Measurements from ENCODE around the gene MORN1. TPM values are rescaled to one million over a fixed set of nuclear protein-coding genes. Genes with fewer than 3 reads are reported as not detected.

MORN1 gene
- total and polyA plus RNA-seq, 2 experiments from 2014 or later: 4.8 to 11.1 TPM

GRCh38 chr1:2382621-2383361, 8.6 kb downstream of the MORN1 start:
- H3K4me3 ChIP-seq: no peak overlapping the region
- no peaks in the 10 kb centered on the region for H3K36me3 ChIP-seq (ENCODE audit: insufficient read depth)
- H3K27ac ChIP-seq (ENCODE audit: low read depth): no peak overlapping the region
- H2AFZ ChIP-seq: no peak overlapping the region
- no peaks in the 10 kb centered on the region for H3K27me3 ChIP-seq (ENCODE audit: insufficient read depth)
- H3K9me2 ChIP-seq (ENCODE audit: insufficient read depth): no peaks in the 10 kb centered on the region
- H3K4me2 ChIP-seq: no peak overlapping the region
- ATAC-seq: peak; percentile 76
- no peaks in the 10 kb centered on the region for H3K79me2 ChIP-seq (replicated peaks; ENCODE audit: insufficient read depth)
- no peaks in the 10 kb centered on the region for H3K9me3 Mint-ChIP-seq
- peaks cover 4% of the 10 kb centered on the region for H3K27me3 Mint-ChIP-seq (ENCODE audit: insufficient read depth, low read depth, poor library complexity)
- no peaks in the 10 kb centered on the region for H3K4me1 Mint-ChIP-seq
- TF ChIP-seq REST (IDR thresholded peaks at IDR 0.05; ENCODE audit: unreplicated experiment) (no peak), ETS1 (IDR thresholded peaks at IDR 0.05) (no peak), CREB1 (CRISPR knock-in tag; IDR thresholded peaks at IDR 0.05; ENCODE audit: low read depth) (no peak), EZH2 (IDR thresholded peaks at IDR 0.05; ENCODE audit: low read depth, unreplicated experiment) (no peak), ZNF462 (CRISPR knock-in tag; IDR thresholded peaks at IDR 0.05) (no peak), POLR2AphosphoS5 (IDR thresholded peaks at IDR 0.05; ENCODE audit: low read depth) (no peak), CTCF (conservative IDR thresholded peaks at IDR 0.05; ENCODE audit: low read depth in 2 of 2) (peak; percentile 54 to 72)
- no peak overlapping the region for H3K27ac Mint-ChIP-seq
- H3F3A ChIP-seq (replicated peaks; ENCODE audit: low read depth): no peaks in the 10 kb centered on the region
- no peaks in the 10 kb centered on the region; the same call in 1 of the 2 replicates for H4K20me1 ChIP-seq (replicated peaks; ENCODE audit: insufficient read depth)
- no peaks in the 10 kb centered on the region for H3K4me1 ChIP-seq (ENCODE audit: insufficient read depth)
- H3K36me3 Mint-ChIP-seq (ENCODE audit: low read depth): no peaks in the 10 kb centered on the region
- DNase-seq (ENCODE audit: low spot score): peak; percentile 83
- H3K4me3 Mint-ChIP-seq: no peak overlapping the region

Measured in GM23338 (cell line).